Aorta (tissue), 5 donors: ENCODE results near the gene CCSER1. TPM values are rescaled to one million over a fixed set of nuclear protein-coding genes. Genes with fewer than 3 reads are reported as not detected.
"Not testable (repeated sequence)": the region's sequence is repeated elsewhere in the genome, so short reads cannot be mapped to it uniquely, and the experiment has no call there.

Experiments
- ATAC-seq: fragments of 200-7000 bp; cut with Tn5 transposase; one replicate; pipeline ENCODE4 v1.9.1; 2022; ENCODE audit warnings: moderate library complexity; ENCODE audit not compliant: low FRiP score
- DNase-seq, 2 donors: peaks; one replicate each; pipeline ENCODE4 v3.0.0-alpha.2; 2020
- H3K27ac ChIP-seq, 2 donors: one replicate each; pipeline ENCODE4 v1.5.1; 2013; ENCODE audit warnings: low read length in 2 of 2, mild to moderate bottlenecking in 2 of 2, moderate library complexity in 2 of 2, control low read depth in 1 of 2, inconsistent platforms in 1 of 2, low read depth in 1 of 2
- H3K27me3 ChIP-seq, 2 donors: one replicate each; pipeline ENCODE4 v1.6.1; 2013; ENCODE audit warnings: control low read depth in 1 of 2, low read length in 1 of 2, mild to moderate bottlenecking in 1 of 2, moderate library complexity in 1 of 2; ENCODE audit not compliant: insufficient read depth in 2 of 2, control insufficient read depth in 1 of 2
- H3K36me3 ChIP-seq, 2 donors: one replicate each; pipeline ENCODE4 v1.6.1; 2013; ENCODE audit warnings: control low read depth in 1 of 2, low read length in 1 of 2, mild to moderate bottlenecking in 1 of 2; ENCODE audit not compliant: insufficient read depth in 2 of 2, control insufficient read depth in 1 of 2
- H3K4me1 ChIP-seq, 2 donors: one replicate each; pipeline ENCODE4 v1.6.1; 2013; ENCODE audit warnings: low read length in 2 of 2, control low read depth in 1 of 2, mild to moderate bottlenecking in 1 of 2, moderate library complexity in 1 of 2; ENCODE audit not compliant: insufficient read depth in 2 of 2, control insufficient read depth in 1 of 2
- H3K4me3 ChIP-seq, 2 donors: one replicate each; pipeline ENCODE4 v1.5.1; 2013; ENCODE audit warnings: low read length in 2 of 2, control low read depth in 1 of 2, mild to moderate bottlenecking in 1 of 2
- H3K9me3 ChIP-seq: one replicate; pipeline ENCODE4 v1.6.1; 2013; ENCODE audit warnings: mild to moderate bottlenecking, low read length; ENCODE audit not compliant: control insufficient read depth
- WGBS, 2 donors: extraction: QIAGEN DNeasy Blood & Tissue Kit; methylation state at CpG; one replicate each; pipeline ENCODE4 v1.1.7; 2013; 5-methylcytosine and 5-hydroxymethylcytosine counted together
- intact Hi-C, 2 donors: fragments of 100-400 bp; cut with DNase I; formaldehyde crosslinking; loops; one replicate each; pipeline versions ENCODE4 v1.14.2 to v1.15.0; 2022
- polyA plus RNA-seq, 2 donors: library from polyadenylated mRNA; stranded (reverse); fragments of 200-250 nt; gene quantifications; one replicate each; pipeline ENCODE4 v1.2.3, GENCODE V29; 2013
- total RNA-seq, 2 donors: library from RNA; stranded (reverse); fragmentation: NEBNext Ultra II Directional; extraction: Animal tissue kit (Norgen Biotek cat#: 25700); gene quantifications; one replicate each; pipeline ENCODE4 v1.2.1, GENCODE V29; 2021
- donor health status: healthy with polysubstance abuse.
- donor health status: Bipolar disorder and iron deficiency.
- donor health status: DM: no; HTN: no; CAD: no.
- donor health status: DM: no; HTN: no; CAD: no.
- donor health status: DM: yes; HTN: yes; CAD: no.

The CCSER1 gene
- total and polyA plus RNA-seq, 4 donors = 2.0 to 9.5 (median 9.3) TPM; not detected in 1

DNA sequence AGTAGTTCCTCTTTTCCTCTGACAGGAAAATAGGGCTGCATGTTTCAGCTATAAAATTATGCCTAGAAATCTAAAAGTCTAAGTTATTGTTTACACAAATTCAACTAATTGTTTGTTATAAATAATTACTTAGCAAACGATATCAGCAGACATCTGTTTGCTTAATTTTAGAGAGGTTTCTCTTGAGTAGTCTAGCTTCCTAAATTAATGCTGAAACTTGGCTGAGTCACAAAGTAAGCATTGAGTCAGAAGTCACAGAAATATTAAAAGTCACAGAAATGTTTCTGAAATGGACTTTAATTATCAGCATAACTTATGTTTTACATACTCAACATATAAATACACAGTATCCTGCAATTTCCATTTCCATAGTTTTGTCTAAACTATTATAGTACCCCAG, 1044.0 kb downstream of the CCSER1 start:
- ATAC-seq (no peak), DNase-seq (no peak)
- no peaks in the 10 kb centered on the region for H3K27me3 ChIP-seq
- no peaks in the 10 kb centered on the region for H3K4me1 ChIP-seq
- no peak overlapping the region for H3K4me3 ChIP-seq
- intact Hi-C loops = no loop called here
- no peaks in the 10 kb centered on the region for H3K36me3 ChIP-seq
- 2 to 5% methylated on average over 1 of the region's 1 CpG for WGBS, 2 donors
- H3K27ac ChIP-seq = no peak overlapping the region
- H3K9me3 ChIP-seq = no peaks in the 10 kb centered on the region

DNA sequence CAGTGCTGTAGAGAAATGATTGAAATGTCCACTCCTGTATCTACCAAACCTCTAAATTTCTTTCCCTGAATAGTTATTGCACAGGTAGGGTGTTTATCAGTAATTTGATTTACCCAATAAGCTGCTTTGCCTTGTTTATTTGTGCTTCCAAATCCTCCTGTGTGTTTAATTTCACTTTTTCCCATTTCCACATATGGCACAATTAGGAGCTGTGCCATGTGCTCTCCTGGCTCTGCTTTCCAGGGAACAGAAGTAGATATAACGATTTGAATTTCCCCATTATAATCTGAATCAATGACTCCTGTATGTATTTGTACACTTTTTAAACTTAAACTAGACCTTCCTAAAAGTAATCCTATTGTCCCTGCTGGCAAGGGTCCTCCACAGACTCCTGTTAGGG, 1057.9 kb downstream of the CCSER1 start:
- H3K4me1 ChIP-seq, ATAC-seq, H3K4me3 ChIP-seq, H3K27ac ChIP-seq, DNase-seq, intact Hi-C loops, H3K9me3 ChIP-seq, H3K36me3 ChIP-seq, H3K27me3 ChIP-seq: not testable (repeated sequence)
- WGBS, 2 donors = 75 to 79% methylated on average over 1 of the region's 1 CpG

- Histone ChIP-seq H3K27ac (no peak overlapping the region), H3K4me3 (no peak overlapping the region), H3K27me3 (no peaks in the 10 kb centered on the region), H3K4me1 (no peaks in the 10 kb centered on the region), H3K9me3 (no peaks in the 10 kb centered on the region), H3K36me3 (no peaks in the 10 kb centered on the region)
- WGBS, 2 donors = 86 to 92% methylated on average over 4 of the region's 4 CpGs
- no peak for DNase-seq
- intact Hi-C loops = no loop called here
- no peak for ATAC-seq
Observed at GRCh38 chr4:91198951-91199350, 1071.8 kb downstream of the CCSER1 start.

DNA sequence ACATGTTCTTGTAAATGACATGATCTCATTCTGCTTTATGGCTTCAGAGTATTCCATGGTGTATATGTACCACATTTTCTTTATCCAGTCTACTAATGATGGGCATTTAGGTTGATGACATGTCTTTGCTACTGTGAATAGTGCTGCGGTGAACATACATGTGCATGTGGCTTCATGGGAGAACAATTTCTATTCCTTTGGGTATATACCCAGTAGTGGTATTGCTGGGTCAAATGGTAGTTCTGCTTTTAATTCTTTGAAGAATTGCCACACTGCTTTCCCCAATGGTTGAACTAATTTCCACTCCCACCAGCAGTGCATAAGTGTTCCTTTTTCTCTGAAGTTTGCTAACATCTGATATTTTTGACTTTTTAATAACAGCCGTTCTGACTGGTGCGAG, 1080.3 kb downstream of the CCSER1 start:
- no peaks in the 10 kb centered on the region for H3K36me3 ChIP-seq
- intact Hi-C loops = no loop called here
- no peak for DNase-seq
- no peaks in the 10 kb centered on the region for H3K27me3 ChIP-seq
- WGBS, 2 donors = 95% methylated on average over 3 of the region's 3 CpGs
- H3K4me3 ChIP-seq = no peak overlapping the region
- no peak overlapping the region for H3K27ac ChIP-seq
- no peak for ATAC-seq
- H3K9me3 ChIP-seq = no peaks in the 10 kb centered on the region
- no peaks in the 10 kb centered on the region for H3K4me1 ChIP-seq

- Histone ChIP-seq H3K27me3 (no peaks in the 10 kb centered on the region), H3K9me3 (no peaks in the 10 kb centered on the region), H3K27ac (no peak overlapping the region), H3K36me3 (no peaks in the 10 kb centered on the region), H3K4me3 (no peak overlapping the region), H3K4me1 (no peaks in the 10 kb centered on the region)
- no peak for DNase-seq
- ATAC-seq = no peak
- intact Hi-C loops = no loop called here
- 60 to 66% methylated on average over 3 of the region's 3 CpGs for WGBS, 2 donors
Observed at GRCh38 chr4:91212211-91212610, 1085.0 kb downstream of the CCSER1 start.

- peak in 1 of 2 donors; percentile 42 for DNase-seq
- H3K4me1 ChIP-seq, H3K9me3 ChIP-seq, H3K36me3 ChIP-seq, H3K27me3 ChIP-seq, intact Hi-C loops, H3K4me3 ChIP-seq, ATAC-seq, H3K27ac ChIP-seq: not testable (repeated sequence)
- 97 to 98% methylated on average over 15 to 26 of the region's 26 CpGs for WGBS, 2 donors
Observed at GRCh38 chr4:91217831-91218403, 1090.7 kb downstream of the CCSER1 start.

GRCh38 chr4:91220315-91220714, 1093.1 kb downstream of the CCSER1 start:
- H3K36me3 ChIP-seq = no peaks in the 10 kb centered on the region
- no peak for ATAC-seq
- no peak overlapping the region for H3K27ac ChIP-seq
- no peaks in the 10 kb centered on the region for H3K4me1 ChIP-seq
- no peak for DNase-seq
- intact Hi-C loops = no loop called here
- no peak overlapping the region for H3K4me3 ChIP-seq
- no peaks in the 10 kb centered on the region for H3K27me3 ChIP-seq
- no peaks in the 10 kb centered on the region for H3K9me3 ChIP-seq
- 85 to 87% methylated on average over 2 of the region's 2 CpGs for WGBS, 2 donors

DNA sequence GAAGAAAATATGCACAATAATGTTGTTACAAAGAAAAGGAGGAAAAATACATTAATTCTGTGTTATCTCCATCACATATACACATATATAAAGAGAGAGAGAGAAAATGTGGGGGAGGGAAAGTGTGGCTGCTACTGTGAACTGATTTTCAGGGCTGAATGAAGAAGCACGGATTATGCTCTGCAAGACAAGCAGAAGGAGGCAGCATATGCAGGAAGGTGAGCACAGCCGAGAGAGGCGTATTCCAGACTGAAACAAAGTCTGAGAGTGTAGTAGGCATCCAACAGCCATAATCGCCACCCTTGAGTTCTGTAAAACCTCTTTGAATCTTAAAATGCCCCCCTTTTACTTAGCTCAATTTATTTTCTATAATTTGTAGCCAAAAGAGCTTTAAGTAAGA, 1094.8 kb downstream of the CCSER1 start:
- Histone ChIP-seq H3K9me3 (no peaks in the 10 kb centered on the region), H3K4me3 (no peak overlapping the region), H3K36me3 (no peaks in the 10 kb centered on the region), H3K4me1 (no peaks in the 10 kb centered on the region), H3K27ac (no peak overlapping the region), H3K27me3 (no peaks in the 10 kb centered on the region)
- ATAC-seq (no peak), DNase-seq (no peak)
- intact Hi-C loops = no loop called here
- 95 to 96% methylated on average over 4 of the region's 4 CpGs for whole genome bisulfite sequencing, 2 donors

DNA sequence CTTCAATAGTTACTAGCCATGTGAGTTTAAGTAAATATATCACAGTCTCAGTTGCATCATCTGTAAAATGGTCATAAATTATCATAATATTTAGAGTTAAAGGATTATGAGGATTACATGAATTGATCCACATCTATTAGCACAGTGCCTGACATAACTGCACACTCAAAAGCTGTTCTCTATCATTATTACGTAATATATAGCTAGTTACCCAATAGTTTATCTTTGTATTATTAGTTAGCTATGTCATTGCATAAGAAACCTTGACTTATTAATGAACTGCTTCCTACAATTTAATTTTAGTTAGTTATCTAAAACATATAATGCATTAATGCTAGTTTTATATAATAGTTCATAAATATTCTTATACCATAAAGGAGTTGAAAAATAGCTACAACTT, 1099.7 kb downstream of the CCSER1 start:
- no peak overlapping the region for H3K4me3 ChIP-seq
- ATAC-seq (no peak), DNase-seq (no peak)
- no peaks in the 10 kb centered on the region for H3K4me1 ChIP-seq
- 92 to 95% methylated on average over 1 of the region's 1 CpG for WGBS, 2 donors
- peaks cover 2% of the 10 kb centered on the region for H3K9me3 ChIP-seq
- no peaks in the 10 kb centered on the region for H3K27me3 ChIP-seq
- H3K36me3 ChIP-seq = no peaks in the 10 kb centered on the region
- intact Hi-C loops = no loop called here
- H3K27ac ChIP-seq = no peak overlapping the region
